OCI-LY3 (cell line): Measurements from ENCODE around the gene GLRA1.

Experiments used
- EZH2phosphoT487 ChIP-seq: fragments of 200-600 bp; shearing (Covaris generic); IDR thresholded peaks from 2 replicates; pipeline ENCODE4 v1.6.1; 2018; ENCODE audit warnings: antibody characterized with exemption, mixed run types, low read depth
- TF ChIP-seq, protein P1 (sequence below): fragments of 200-600, 300-600 bp; sonication (generic); IDR thresholded peaks from 2 replicates; pipeline ENCODE4 v1.5.1; 2014; ENCODE audit warnings: antibody characterized with exemption, low read length, low read depth

DNA sequence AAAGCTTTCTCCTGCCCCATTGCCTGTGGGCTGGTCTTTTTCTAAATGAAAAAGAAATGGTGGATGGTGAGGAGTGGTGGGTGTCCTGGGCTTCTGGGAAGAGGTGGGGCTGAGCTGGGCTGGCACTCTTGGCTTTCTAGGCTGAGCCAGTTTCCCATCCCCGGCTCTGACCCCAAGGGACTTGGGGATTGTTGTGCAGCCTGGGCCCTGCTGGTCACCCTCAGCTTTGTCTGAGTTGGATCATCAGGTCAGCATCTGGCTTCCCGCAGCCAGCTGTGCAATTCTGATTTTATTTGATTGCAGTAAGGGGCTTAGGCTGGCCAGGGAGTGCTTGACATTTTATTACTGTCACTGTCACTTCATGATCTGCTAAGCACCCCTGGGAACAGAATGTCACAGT is 25.3 kb downstream of the GLRA1 start:
- TF ChIP-seq, protein P1, sequence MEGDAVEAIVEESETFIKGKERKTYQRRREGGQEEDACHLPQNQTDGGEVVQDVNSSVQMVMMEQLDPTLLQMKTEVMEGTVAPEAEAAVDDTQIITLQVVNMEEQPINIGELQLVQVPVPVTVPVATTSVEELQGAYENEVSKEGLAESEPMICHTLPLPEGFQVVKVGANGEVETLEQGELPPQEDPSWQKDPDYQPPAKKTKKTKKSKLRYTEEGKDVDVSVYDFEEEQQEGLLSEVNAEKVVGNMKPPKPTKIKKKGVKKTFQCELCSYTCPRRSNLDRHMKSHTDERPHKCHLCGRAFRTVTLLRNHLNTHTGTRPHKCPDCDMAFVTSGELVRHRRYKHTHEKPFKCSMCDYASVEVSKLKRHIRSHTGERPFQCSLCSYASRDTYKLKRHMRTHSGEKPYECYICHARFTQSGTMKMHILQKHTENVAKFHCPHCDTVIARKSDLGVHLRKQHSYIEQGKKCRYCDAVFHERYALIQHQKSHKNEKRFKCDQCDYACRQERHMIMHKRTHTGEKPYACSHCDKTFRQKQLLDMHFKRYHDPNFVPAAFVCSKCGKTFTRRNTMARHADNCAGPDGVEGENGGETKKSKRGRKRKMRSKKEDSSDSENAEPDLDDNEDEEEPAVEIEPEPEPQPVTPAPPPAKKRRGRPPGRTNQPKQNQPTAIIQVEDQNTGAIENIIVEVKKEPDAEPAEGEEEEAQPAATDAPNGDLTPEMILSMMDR: no peak
- TF ChIP-seq EZH2phosphoT487: no peak
